GM21447 (cell line): ENCODE results near the gene ST3GAL2.

Experiments
- ATAC-seq: cut with Tn5 transposase; IDR thresholded peaks from one replicate; pipeline ENCODE4 v1.9.1; 2021; ENCODE audit not compliant: unreplicated experiment

Gene ST3GAL2, protein sequence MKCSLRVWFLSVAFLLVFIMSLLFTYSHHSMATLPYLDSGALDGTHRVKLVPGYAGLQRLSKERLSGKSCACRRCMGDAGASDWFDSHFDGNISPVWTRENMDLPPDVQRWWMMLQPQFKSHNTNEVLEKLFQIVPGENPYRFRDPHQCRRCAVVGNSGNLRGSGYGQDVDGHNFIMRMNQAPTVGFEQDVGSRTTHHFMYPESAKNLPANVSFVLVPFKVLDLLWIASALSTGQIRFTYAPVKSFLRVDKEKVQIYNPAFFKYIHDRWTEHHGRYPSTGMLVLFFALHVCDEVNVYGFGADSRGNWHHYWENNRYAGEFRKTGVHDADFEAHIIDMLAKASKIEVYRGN

DNA sequence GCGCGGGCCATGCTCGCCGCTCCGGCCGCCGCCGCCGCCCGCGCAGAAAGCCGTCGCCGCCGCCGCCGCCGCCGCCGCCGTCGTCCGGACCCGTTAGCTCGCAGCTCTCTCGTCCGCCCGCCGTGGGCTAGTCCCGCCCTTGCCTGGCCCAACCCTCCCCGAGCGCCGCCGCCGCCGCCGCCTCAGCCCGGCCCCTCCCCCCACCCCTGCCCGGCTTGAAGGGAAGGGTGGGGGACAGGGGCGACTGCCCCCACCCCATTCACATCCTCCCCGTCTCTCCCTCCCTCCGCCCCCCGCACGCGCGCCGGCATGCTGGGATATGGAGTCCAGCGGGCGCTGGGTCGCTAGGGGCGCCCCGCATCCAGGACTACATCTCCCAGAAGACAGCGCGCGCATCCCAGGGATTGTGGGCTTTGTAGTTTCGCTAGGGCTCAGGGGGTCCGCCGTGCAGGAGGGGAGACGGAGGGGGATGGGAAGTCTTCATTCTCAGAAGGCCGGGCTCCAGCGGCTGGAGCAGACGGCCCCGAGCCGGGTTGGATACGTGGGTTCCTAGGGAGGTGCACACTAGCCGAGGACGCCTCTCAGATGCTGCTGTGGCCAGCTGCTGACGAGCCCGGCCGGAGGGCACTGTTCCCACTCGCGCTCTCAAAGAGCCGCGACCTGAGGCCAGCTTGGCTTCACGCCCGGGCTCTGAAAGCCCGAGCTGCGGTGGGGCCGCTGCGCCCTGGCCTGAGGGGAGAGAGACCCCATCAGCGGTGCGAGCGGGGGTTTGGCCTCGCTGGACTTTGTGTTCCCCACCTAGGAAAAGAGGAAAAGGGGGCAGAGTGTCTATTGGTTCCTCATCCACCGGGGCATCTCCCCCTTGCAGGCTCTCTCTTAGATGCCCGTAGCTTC lies at the start of gene ST3GAL2:
TSS of gene ST3GAL2 (minus strand) at position 132 of the 894 bp plus-strand sequence. CDS start 40,570 bp downstream, outside the sequence.
- ATAC-seq = peak; percentile 75

DNA sequence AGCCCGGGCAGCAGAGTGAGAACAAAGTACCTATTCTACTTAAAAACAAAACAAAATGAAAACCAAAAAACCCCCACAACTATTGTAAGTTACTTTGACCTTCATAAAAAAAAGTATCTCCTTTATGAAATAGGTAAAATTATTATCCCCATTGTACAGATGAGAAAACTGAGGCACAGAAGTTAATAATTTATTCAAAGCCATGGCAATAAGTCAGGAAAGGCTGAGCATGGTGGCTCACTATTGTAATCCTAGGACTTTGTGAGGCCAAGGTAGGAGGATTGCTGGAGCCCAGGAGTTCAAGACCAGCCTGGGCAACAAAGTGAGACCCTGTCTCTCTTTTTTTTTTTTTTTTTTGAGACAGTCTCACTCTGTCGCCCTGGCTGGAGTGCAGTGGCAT lies 46.0 kb upstream of the ST3GAL2 start:
- ATAC-seq = no peak

DNA sequence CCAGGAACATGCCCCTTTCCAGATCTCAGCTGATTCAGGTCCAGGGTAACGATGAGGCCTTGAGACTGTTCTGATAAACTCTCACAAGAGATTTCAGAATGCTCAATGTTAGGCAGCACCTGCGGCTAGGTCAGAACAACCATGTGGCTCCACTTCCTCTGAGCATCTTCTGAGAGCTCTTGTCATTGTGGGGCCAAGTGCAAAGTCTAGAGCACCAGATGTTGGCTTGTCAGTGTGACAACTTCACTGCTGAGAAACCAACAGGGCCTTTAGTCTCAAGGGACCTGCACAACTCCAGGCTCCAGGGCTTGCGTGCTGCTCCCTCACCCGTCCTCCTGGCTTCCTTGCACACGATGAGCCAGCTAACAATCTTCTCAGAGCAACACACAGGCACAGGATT lies 44.5 kb upstream of the ST3GAL2 start:
- ATAC-seq = peak; percentile 56

DNA sequence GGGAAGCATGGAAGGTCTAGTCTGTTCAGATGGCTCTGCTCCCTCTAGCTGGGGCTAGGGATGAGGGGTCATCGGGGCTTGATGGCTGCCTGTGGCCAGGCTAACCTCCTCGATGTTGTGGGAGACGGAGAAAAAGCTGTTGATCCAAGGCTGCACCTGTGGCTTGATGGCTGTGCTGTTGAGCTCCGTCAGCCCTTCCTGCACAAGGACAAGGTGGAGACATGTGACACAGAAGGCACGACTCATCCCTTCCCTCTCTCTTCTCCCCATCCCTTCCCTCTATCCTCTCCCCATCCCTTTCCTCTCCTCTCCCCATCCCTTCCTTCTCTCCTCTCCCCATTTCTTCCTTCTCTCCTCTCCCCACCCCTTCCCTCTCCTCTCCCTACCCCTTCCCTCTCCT lies 43.7 kb upstream of the ST3GAL2 start:
- no peak for ATAC-seq

DNA sequence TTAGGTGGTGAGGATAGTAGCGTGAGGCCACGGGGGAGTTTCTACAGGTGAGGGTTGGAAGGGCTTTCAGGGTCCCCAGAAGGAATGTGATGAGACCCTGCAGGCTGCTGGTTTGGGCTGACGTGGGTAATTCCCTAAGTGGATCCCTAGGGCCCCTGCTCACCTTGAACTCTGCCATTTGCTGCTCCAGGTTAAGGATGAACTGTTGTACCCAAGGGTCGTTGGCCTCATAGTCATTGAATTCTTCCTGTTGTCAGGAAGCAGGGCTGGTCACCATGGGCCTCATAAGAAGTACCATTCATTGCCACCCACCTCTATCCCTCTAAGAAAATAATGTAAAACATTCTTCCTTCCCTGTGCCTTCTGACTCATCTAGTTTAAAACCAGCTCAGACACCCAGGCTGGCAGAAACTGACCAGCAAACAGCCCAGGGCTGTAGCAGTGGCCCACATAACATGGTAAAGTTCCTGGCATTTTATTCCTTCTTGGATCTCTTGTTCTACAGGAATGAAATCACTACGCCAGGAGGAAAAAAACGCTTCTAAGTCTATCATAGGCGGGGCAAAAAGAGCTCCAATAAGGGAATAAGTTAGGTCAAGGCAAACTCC lies 43.1 kb upstream of the ST3GAL2 start:
- ATAC-seq = no peak

DNA sequence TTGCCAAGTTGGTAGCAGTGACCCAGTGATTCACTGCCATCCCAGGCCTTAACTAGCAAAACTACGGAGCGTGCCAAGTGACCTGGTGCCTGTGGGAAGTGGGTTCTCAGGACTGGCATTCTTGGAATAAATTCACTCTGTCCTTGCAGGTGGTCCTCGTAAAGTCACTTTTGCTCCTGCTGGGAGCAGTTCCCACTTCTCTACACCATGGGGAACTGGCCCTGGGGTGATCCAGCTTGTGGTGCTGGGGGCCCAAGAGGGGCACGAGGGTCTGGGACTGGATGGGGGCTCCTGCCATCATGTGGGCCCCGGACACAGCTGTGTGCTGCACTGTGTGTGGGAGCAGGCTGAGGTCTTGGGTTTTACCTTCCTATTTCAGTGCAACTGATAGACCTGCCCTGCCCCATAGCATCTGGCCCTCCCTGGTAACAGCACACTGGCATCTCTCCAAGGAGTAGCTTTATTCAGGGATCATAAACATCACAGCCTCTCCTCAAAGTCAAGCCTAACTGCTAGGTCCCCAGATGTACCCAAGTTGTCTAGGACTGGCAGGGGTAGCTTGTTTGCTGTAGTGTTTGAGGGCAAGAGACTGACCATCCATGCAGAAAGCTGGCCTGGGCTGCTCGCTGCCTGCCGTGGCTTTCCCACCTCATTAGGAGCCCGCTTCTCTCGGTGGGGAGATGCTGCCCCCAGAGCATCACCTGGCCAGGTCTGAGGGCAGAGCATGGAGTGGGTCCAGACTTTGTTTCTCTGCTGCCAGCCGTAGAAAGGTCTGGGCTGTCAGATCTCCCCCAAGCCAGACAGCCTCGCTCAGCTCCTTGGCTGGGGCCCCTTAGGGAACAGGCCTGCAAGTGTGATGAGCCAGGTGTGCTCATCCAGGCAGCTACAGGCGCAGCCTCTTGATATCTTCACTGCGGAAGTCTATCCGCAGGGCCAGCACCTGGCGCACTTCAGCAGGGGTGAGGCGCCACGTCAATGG lies 41.5 kb upstream of the ST3GAL2 start:
- ATAC-seq = no peak

DNA sequence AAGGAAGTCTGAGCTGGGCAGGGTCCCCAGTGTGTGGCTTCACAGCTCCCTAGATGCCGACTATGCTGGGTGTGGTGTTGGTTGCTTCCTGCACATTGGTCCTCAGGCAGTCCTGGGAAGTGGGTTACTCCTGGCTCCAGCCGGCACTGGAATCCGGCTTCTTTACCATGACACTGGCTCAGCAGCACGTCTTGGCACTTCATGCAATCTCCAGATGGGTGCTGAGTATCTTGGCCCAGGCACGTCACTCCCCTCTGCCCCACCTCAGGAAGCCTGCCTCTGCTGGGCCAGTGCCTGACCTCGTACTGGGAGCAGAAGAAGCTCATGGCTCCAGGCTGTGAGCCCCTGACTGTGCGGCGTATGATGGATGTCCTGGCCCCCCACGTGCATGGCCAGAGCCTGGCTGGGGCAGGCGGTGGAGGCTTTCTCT lies 40.0 kb upstream of the ST3GAL2 start:
- no peak for ATAC-seq

DNA sequence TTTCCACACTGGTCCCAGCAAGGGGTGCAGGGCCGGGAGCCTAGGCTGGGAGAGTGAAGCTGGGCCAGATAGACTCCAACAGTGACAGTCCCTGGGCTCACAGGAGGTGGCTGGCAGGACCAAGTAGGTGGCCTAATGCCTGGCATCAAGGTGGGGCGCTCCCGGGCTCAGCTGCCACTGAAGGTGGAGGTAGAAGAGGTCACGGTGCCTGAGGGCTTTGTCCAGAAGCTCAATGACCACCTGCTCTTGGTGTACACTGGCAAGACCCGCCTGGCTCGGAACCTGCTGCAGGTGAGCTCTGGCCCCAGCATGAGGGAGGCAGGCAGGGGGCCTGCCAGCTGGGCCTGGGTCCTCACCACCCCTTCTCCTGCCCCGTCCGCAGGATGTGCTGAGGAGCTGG lies 39.3 kb upstream of the ST3GAL2 start:
- no peak for ATAC-seq

DNA sequence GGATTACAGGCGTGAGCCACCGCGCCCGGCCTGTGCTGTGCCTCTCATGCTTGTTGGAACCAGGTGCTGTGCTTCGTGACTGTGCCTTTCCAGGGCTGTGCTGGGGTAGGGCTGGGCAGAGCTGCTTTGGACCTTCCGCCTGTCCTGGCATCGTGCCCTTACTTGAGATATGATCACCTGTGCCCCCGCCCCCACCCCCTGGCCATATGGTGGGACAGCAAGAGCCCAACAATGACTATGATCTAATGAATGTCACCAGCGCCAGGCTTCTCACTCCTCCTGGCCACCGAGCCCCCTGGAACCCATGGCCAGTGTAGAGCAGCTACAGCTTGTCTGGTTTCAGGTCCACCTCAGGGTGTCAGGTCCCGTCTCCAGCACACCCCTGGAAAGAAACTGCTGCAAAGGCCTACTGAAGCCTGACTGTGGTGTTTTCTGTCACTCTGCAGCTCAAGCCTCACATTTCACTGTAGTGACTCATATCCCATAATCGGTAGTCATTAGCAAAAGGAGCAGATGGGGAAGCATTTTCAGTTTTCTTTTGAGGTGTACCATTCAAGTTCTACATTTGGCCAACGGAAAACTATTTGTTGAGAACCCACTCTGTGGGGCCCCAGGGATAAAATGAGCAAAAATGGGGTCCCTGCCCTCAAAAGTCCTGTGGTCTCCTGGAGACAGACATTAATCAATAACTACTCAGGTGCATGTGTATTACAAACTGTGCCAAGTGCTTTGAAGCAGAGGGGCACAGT lies 37.5 kb upstream of the ST3GAL2 start:
- ATAC-seq = peak; percentile 87

DNA sequence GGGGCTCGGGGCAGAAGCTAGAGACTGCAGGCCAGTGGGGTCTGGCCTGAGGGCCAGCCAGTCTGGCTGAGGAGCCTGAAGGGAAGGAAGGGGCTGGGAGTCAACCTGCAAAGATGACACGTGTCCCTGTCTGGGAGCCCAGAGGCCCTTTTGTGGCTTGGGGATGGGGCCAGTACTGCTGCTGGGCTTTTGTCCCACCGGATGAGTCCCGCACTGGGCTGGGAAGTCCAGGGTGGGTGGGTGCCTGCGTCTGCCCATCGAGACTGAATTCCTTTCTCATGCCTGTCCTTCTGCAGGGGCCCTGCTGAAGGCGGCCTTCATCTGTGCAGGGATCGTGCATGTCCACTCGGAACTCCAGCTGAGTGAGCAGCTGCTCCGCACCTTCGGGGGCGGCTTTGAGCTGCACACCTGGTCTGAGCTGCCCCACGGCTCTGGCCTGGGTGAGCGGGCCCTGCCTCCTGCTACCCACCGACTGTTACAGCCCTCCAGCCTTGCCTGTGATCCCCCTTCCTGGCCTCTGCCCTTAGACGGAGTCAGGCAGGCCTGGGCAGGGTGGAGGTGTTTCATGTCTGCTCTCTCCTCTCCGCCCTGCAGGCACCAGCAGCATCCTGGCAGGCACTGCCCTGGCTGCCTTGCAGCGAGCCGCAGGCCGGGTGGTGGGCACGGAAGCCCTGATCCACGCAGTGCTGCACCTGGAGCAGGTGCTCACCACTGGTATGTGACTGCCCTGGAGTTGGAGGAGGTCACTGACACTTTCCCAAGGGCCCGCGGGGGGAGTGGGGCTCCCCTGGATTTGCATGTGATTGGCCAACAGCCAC lies 36.4 kb upstream of the ST3GAL2 start:
- ATAC-seq = no peak

DNA sequence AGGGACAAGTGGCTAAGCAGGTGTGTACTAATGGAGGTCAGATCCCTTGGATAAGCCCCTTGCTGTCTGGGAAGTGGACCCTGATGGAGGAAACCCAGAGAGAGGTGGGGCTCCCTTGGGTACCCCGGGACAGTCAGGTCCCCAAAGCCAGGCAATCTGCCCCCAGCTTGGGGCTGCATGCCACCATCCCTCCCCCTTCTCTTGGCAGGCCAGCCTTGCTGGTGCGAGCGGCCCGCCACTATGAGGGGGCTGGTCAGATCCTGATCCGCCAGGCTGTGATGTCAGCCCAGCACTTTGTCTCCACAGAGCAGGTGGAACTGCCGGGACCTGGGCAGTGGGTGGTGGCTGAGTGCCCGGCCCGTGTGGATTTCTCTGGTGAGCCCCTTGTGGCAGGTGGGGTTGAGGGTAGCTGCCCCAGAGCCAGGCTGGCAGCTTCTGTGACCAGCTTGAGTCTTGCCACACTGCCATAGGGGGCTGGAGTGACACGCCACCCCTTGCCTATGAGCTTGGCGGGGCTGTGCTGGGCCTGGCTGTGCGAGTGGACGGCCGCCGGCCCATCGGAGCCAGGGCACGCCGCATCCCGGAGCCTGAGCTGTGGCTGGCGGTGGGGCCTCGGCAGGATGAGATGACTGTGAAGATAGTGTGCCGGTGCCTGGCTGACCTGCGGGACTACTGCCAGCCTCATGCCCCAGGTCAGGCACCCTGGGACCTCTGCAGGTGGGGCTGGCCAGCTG lies 35.6 kb upstream of the ST3GAL2 start:
- no peak for ATAC-seq

DNA sequence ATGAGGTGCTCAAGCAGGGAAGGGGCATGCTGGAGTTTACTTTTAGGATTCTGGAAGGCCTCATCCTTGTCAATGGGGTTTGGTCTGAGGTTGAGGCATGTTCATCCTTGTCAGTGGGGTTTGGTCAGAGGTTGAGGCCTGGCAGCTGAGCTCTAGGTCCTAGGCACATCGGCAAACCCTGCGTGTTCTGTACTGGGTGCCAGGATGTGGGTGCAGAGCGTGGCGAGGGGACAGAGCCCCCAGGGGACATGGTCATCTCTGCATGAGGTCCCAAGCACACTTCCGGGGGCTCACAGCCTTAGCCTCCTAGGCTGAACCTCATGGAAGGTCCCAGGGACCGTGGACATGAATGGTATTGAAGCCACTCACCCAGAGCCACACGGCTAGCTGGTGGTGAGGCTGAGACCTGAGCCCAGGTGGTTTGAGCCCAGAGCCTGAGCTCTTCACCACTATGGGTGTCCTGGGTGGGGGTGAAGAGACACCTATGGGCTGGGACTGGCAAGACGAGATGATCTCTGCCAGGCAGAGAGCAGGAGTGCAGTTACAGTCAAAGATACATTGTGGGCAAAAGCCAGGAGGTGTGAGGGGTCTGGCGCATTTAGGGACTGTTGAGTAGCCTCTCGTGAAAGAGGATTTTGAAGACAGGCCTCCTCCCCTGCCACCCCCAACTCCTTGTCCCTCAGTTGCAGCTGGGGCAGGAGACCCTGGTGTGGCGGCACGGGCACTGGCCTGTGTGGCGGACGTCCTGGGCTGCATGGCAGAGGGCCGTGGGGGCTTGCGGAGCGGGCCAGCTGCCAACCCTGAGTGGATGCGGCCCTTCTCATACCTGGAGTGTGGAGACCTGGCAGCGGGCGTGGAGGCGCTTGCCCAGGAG lies 34.8 kb upstream of the ST3GAL2 start:
- ATAC-seq = no peak

DNA sequence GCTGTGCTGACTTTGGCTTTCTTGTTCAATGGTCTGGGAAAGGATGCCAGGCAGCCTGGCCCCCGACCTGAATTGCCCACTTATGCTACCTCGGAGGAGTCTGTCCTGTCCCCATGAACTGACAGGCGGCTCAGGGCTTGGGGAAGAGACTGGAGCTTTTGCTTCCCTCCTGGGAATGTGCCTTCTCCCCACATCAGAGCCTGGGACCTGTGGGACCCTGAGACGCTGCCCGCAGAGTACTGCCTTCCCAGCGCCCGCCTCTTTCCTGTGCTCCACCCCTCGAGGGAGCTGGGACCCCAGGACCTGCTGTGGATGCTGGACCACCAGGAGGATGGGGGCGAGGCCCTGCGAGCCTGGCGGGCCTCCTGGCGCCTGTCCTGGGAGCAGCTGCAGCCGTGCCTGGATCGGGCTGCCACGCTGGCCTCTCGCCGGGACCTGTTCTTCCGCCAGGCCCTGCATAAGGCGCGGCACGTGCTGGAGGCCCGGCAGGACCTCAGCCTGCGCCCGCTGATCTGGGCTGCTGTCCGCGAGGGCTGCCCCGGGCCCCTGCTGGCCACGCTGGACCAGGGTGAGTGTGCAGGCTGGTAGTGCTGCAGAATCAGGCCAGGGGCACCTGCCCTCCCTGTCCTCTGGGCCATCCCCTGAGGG lies 34.0 kb upstream of the ST3GAL2 start:
- no peak for ATAC-seq

DNA sequence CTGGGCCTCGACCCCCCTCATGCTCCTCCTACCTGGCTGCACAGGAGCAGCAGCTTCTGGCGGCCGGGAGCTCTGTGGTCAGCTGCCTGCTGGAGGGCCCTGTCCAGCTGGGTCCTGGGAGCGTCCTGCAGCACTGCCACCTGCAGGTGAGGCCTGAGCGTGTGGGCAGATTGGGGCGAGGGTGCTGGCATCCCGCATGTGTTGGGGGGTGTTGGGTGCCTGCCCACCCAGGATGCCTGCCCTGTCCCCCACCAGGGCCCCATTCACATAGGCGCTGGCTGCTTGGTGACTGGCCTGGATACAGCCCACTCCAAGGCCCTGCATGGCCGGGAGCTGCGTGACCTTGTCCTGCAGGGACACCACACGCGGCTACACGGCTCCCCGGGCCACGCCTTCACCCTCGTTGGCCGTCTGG lies 32.0 kb upstream of the ST3GAL2 start:
- no peak for ATAC-seq

DNA sequence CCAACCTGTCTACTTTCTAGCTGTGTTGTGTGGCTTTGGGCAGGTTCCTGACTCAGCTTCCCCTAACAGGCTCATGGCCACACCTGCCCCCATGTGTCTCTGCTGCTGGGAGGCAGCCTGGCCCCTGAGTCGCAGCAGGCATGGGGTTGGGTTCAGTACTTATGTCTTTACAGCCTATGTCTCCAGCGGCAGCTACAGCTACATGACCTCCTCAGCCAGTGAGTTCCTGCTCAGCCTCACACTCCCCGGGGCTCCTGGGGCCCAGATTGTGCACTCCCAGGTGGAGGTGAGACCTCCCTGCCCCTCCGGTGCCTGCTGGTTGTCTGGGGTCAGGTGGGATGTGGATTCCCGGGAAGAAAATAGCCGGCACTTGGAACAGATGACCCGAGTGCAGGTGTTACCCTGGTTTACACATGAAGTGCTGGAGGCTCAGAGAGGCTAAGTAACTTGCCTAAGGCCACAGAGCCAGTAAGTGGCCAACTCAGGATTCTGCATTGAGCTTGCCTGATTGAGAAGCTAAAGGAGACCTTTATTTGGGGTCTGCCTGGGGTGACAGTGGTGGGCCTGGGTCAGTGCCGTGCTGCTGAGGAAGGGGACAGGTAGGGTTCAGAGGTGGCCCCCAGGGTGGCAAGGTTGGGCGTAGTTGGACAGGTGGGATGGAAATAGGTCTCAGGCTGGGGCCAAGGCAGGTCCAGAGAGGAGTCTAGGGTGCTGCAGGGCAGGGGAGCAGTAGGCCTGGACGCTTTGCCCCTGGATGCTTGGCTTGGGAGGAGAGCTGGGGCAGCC lies 31.4 kb upstream of the ST3GAL2 start:
- ATAC-seq = no peak
